H1 (cell line): ENCODE measurements around the gene HS1BP3. TPM values are rescaled to one million over a fixed set of nuclear protein-coding genes. Genes with fewer than 3 reads are reported as not detected.

Source experiments
- KDM4A ChIP-seq: IDR thresholded peaks from one replicate; pipeline ENCODE4 v1.7.1; 2012; ENCODE audit warnings: low read depth, mild to moderate bottlenecking, moderate library complexity, low read length, inconsistent platforms; ENCODE audit not compliant: severe bottlenecking
- USF2 ChIP-seq: IDR thresholded peaks from 2 replicates; pipeline ENCODE4 v1.6.1; 2011; ENCODE audit warnings: low read length, improper control_type of control experiment
- polyA plus RNA-seq, 7 experiments: library from polyadenylated mRNA; depleted of rRNA in 3 of 7; stranded (reverse) in 5 of 7; unstranded in 2 of 7; fragments of >200 nt in 5 of 7; fragments of 200-250 nt in 2 of 7; gene quantifications; 1 replicate in 5 of 7; 2 replicates in 1 of 7; 4 replicates in 1 of 7; pipeline versions ENCODE4 v1.2.1 to v1.2.3, GENCODE V29; 2011 to 2013; ENCODE audit warnings: missing spikeins in 2 of 7, mixed read lengths in 2 of 7
- total RNA-seq: library from RNA; stranded (reverse); fragmentation: NEBNext Ultra II Directional; extraction: Animal tissue kit (Norgen Biotek cat#: 25700); gene quantifications from 2 replicates; pipeline ENCODE4 v1.2.1, GENCODE V29; 2021

HS1BP3 gene
- total and polyA plus RNA-seq, 2 of the 8 experiments (the other 6 are each of a cell fraction or from before 2014, with no cell fraction given) = 11.1 to 11.3 TPM

GRCh38 chr2:20571231-20571630, 79.7 kb downstream of the HS1BP3 start (continued):
- TF ChIP-seq USF2 (no peak), KDM4A (no peak)
